Neural cell (in vitro differentiated cells): ENCODE data around the gene TMBIM4. TPM values are rescaled to one million over a fixed set of nuclear protein-coding genes. Genes with fewer than 3 reads are reported as not detected.

Experiments
- H2AFZ ChIP-seq: fragments of 200-600, 300-800 bp; sonication (generic), shearing (Covaris generic); 2 replicates; pipeline ENCODE4 v1.6.0; 2014; ENCODE audit warnings: low read depth, mild to moderate bottlenecking, antibody characterized with exemption, low read length, moderate library complexity
- H3F3A ChIP-seq: fragments of 200-600 bp; shearing (Covaris generic); 2 replicates; pipeline ENCODE4 v1.6.1; 2016; ENCODE audit warnings: mild to moderate bottlenecking, moderate library complexity, mixed read lengths, antibody characterized with exemption, low read length; ENCODE audit not compliant: insufficient read depth, poor library complexity, severe bottlenecking
- H3K27ac ChIP-seq: fragments of 200-600, 300-800 bp; sonication (generic), shearing (Covaris generic); 2 replicates; pipeline ENCODE4 v1.5.1; 2014; ENCODE audit warnings: mild to moderate bottlenecking, low read length, moderate library complexity
- H3K27me3 ChIP-seq: fragments of 300-800, 200-600 bp; sonication (generic), shearing (Covaris generic); 2 replicates; pipeline ENCODE4 v1.6.0; 2014; ENCODE audit warnings: mild to moderate bottlenecking, low read depth, low read length, moderate library complexity; ENCODE audit not compliant: insufficient read depth
- H3K36me3 ChIP-seq: fragments of 300-800, 200-600 bp; sonication (generic), shearing (Covaris generic); 2 replicates; pipeline ENCODE4 v1.5.1; 2014; ENCODE audit warnings: mild to moderate bottlenecking, antibody characterized with exemption, low read length, moderate library complexity; ENCODE audit not compliant: insufficient read depth
- H3K4me2 ChIP-seq: fragments of 300-800, 200-600 bp; sonication (generic), shearing (Covaris generic); 2 replicates; pipeline ENCODE4 v1.6.0; 2014; ENCODE audit warnings: mild to moderate bottlenecking, low read length
- H3K4me3 ChIP-seq: fragments of 300-800, 200-600 bp; sonication (generic), shearing (Covaris generic); 2 replicates; pipeline ENCODE4 v1.5.1; 2014; ENCODE audit warnings: mild to moderate bottlenecking, low read length, moderate library complexity
- H3K79me2 ChIP-seq: fragments of 200-600 bp; shearing (Covaris generic); replicated peaks from 2 replicates; pipeline ENCODE4 v1.6.0; 2014; ENCODE audit warnings: mild to moderate bottlenecking, low read length, moderate library complexity; ENCODE audit not compliant: insufficient read depth
- H3K9ac ChIP-seq: fragments of 300-800, 200-600 bp; sonication (generic), shearing (Covaris generic); 2 replicates; pipeline ENCODE4 v1.6.1; 2016; ENCODE audit warnings: mild to moderate bottlenecking, low read length, mixed read lengths
- H3K9me2 ChIP-seq: fragments of 200-600 bp; shearing (Covaris generic); 2 replicates; pipeline ENCODE4 v1.6.1; 2016; ENCODE audit warnings: mild to moderate bottlenecking, low read length, mixed read lengths; ENCODE audit not compliant: insufficient read depth
- H3K9me3 ChIP-seq: fragments of 200-600, 300-800 bp; sonication (generic), shearing (Covaris generic); 2 replicates; pipeline ENCODE4 v1.6.1; 2016; ENCODE audit warnings: mild to moderate bottlenecking, mixed run types, low read length, moderate library complexity, mixed read lengths
- H4K20me1 ChIP-seq: fragments of 200-600 bp; shearing (Covaris generic); 2 replicates; pipeline ENCODE4 v1.6.1; 2016; ENCODE audit warnings: mild to moderate bottlenecking, mixed run types; ENCODE audit not compliant: insufficient read depth
- EP300 ChIP-seq: fragments of 450-650 bp; conservative IDR thresholded peaks from 2 replicates; pipeline ENCODE4 v1.6.1; 2014; ENCODE audit warnings: antibody characterized with exemption, mild to moderate bottlenecking, moderate library complexity; ENCODE audit not compliant: poor library complexity, severe bottlenecking
- EZH2 ChIP-seq: fragments of 200-600, 300-800 bp; shearing (Covaris generic), sonication (generic); IDR thresholded peaks from 2 replicates; pipeline ENCODE4 v1.6.1; 2014; ENCODE audit warnings: antibody characterized with exemption, low read length, borderline replicate concordance, mild to moderate bottlenecking; ENCODE audit not compliant: insufficient read depth, poor library complexity, severe bottlenecking
- MXI1 ChIP-seq: fragments of 450-650 bp; conservative IDR thresholded peaks from 2 replicates; pipeline ENCODE4 v1.6.1; 2014; ENCODE audit warnings: antibody characterized with exemption, mild to moderate bottlenecking; ENCODE audit not compliant: poor library complexity, severe bottlenecking
- POLR2AphosphoS5 ChIP-seq: IDR thresholded peaks from 2 replicates; pipeline ENCODE4 v1.6.1; 2012
- RAD21 ChIP-seq: fragments of 450-650 bp; conservative IDR thresholded peaks from 2 replicates; pipeline ENCODE4 v1.6.1; 2014; ENCODE audit warnings: antibody characterized with exemption, mild to moderate bottlenecking, moderate library complexity
- SMC3 ChIP-seq: fragments of 450-650 bp; conservative IDR thresholded peaks from 2 replicates; pipeline ENCODE4 v1.6.1; 2014; ENCODE audit warnings: antibody characterized with exemption, mild to moderate bottlenecking, moderate library complexity; ENCODE audit not compliant: poor library complexity
- TAF1 ChIP-seq: IDR thresholded peaks from 2 replicates; pipeline ENCODE4 v1.6.1; 2012; ENCODE audit warnings: low read depth
- polyA plus RNA-seq: library from polyadenylated mRNA; depleted of rRNA; stranded (reverse); fragments of >200 nt; gene quantifications from 2 replicates; pipeline ENCODE4 v1.2.3, GENCODE V29; 2014
- TF ChIP-seq, protein P1 (sequence below): IDR thresholded peaks from 2 replicates; pipeline ENCODE4 v1.6.1; 2012; ENCODE audit warnings: borderline replicate concordance
- TF ChIP-seq, protein P2 (sequence below): fragments of 450-650 bp; IDR thresholded peaks from 2 replicates; pipeline ENCODE4 v1.5.1; 2014; ENCODE audit warnings: antibody characterized with exemption, mild to moderate bottlenecking, moderate library complexity; ENCODE audit not compliant: poor library complexity, severe bottlenecking

Gene TMBIM4
- polyA plus RNA-seq, 1 donor from 2014 or later: 24.5 TPM

- Histone ChIP-seq H3K9me3 (no peaks in the 10 kb centered on the region), H3K36me3 (no peaks in the 10 kb centered on the region), H3K27me3 (no peaks in the 10 kb centered on the region), H2AFZ (no peak overlapping the region), H3K4me3 (no peak overlapping the region), H3K9ac (no peak overlapping the region), H3K9me2 (no peaks in the 10 kb centered on the region), H3K79me2 (no peaks in the 10 kb centered on the region), H4K20me1 (no peaks in the 10 kb centered on the region), H3F3A (no peaks in the 10 kb centered on the region), H3K27ac (no peak overlapping the region), H3K4me2 (no peak overlapping the region)
- TF ChIP-seq EP300 (no peak), POLR2AphosphoS5 (no peak), RAD21 (no peak), EZH2 (no peak), TAF1 (no peak), SMC3 (no peak), MXI1 (no peak)
- TF ChIP-seq, protein P1, sequence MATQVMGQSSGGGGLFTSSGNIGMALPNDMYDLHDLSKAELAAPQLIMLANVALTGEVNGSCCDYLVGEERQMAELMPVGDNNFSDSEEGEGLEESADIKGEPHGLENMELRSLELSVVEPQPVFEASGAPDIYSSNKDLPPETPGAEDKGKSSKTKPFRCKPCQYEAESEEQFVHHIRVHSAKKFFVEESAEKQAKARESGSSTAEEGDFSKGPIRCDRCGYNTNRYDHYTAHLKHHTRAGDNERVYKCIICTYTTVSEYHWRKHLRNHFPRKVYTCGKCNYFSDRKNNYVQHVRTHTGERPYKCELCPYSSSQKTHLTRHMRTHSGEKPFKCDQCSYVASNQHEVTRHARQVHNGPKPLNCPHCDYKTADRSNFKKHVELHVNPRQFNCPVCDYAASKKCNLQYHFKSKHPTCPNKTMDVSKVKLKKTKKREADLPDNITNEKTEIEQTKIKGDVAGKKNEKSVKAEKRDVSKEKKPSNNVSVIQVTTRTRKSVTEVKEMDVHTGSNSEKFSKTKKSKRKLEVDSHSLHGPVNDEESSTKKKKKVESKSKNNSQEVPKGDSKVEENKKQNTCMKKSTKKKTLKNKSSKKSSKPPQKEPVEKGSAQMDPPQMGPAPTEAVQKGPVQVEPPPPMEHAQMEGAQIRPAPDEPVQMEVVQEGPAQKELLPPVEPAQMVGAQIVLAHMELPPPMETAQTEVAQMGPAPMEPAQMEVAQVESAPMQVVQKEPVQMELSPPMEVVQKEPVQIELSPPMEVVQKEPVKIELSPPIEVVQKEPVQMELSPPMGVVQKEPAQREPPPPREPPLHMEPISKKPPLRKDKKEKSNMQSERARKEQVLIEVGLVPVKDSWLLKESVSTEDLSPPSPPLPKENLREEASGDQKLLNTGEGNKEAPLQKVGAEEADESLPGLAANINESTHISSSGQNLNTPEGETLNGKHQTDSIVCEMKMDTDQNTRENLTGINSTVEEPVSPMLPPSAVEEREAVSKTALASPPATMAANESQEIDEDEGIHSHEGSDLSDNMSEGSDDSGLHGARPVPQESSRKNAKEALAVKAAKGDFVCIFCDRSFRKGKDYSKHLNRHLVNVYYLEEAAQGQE: no peak
- TF ChIP-seq, protein P2, sequence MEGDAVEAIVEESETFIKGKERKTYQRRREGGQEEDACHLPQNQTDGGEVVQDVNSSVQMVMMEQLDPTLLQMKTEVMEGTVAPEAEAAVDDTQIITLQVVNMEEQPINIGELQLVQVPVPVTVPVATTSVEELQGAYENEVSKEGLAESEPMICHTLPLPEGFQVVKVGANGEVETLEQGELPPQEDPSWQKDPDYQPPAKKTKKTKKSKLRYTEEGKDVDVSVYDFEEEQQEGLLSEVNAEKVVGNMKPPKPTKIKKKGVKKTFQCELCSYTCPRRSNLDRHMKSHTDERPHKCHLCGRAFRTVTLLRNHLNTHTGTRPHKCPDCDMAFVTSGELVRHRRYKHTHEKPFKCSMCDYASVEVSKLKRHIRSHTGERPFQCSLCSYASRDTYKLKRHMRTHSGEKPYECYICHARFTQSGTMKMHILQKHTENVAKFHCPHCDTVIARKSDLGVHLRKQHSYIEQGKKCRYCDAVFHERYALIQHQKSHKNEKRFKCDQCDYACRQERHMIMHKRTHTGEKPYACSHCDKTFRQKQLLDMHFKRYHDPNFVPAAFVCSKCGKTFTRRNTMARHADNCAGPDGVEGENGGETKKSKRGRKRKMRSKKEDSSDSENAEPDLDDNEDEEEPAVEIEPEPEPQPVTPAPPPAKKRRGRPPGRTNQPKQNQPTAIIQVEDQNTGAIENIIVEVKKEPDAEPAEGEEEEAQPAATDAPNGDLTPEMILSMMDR: no peak
These were observed 29.3 kb upstream of the TMBIM4 start for GRCh38 chr12:66199141-66199540.

DNA sequence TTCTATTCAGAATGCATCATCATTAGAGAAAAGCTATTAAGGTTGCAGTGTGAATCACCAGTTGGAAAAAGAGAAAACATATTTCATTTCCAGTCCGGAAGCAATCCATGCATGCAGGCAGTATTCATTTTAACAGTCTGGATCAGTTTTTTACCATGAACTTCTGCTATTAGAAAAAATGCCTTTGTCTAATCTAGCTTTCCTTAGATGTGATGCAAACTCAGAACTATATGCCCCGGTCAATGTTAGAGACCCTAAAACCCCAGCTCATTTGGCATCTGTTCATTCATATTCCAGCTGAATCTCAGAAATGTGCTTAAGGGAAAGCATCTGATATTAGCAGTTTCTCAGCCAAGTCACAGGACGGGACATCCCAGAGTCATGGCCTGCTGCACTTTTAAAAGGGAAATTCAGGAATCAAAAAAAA is 27.7 kb upstream of the TMBIM4 start:
- H3K9me3 ChIP-seq: no peaks in the 10 kb centered on the region
- no peaks in the 10 kb centered on the region for H4K20me1 ChIP-seq
- H3K9me2 ChIP-seq: no peaks in the 10 kb centered on the region
- no peaks in the 10 kb centered on the region for H3K27me3 ChIP-seq
- H3F3A ChIP-seq: no peaks in the 10 kb centered on the region
- no peaks in the 10 kb centered on the region for H3K36me3 ChIP-seq
- H3K79me2 ChIP-seq: no peaks in the 10 kb centered on the region
- TF ChIP-seq EZH2: no peak
- TF ChIP-seq RAD21: no peak
- TF ChIP-seq POLR2AphosphoS5: no peak
- no peak for TF ChIP-seq SMC3
- TF ChIP-seq MXI1: no peak
- TF ChIP-seq EP300: no peak
- TF ChIP-seq, protein P1: no peak
- TF ChIP-seq, protein P2: no peak
- TF ChIP-seq TAF1: no peak
- H2AFZ ChIP-seq: no peak overlapping the region
- no peak overlapping the region for H3K27ac ChIP-seq
- H3K9ac ChIP-seq: no peak overlapping the region
- H3K4me2 ChIP-seq: no peak overlapping the region
- H3K4me3 ChIP-seq: no peak overlapping the region
